Myocyte (in vitro differentiated cells): ENCODE data around the gene RBM44. TPM values are rescaled to one million over a fixed set of nuclear protein-coding genes. Genes with fewer than 3 reads are reported as not detected.

ENCODE experiments used
- DNase-seq: peaks from one replicate; pipeline ENCODE4 v3.0.0-alpha.2; 2012; ENCODE audit warnings: low read depth
- total RNA-seq: library from RNA; depleted of rRNA; stranded (reverse); fragments of >200 nt; gene quantifications from 2 replicates; pipeline ENCODE4 v1.2.3, GENCODE V29; 2014

The RBM44 gene
- total RNA-seq, 1 donor from 2014 or later, result 0.37 TPM

- no peak for DNase-seq
Observed at GRCh38 chr2:237883951-237884446, 85.4 kb downstream of the RBM44 start.

GRCh38 chr2:237884681-237885080, 86.1 kb downstream of the RBM44 start:
- DNase-seq, result no peak

GRCh38 chr2:237885111-237885930, 86.7 kb downstream of the RBM44 start:
- DNase-seq, result no peak

GRCh38 chr2:237885931-237886684, 87.5 kb downstream of the RBM44 start:
- DNase-seq, result no peak

- no peak for DNase-seq
Observed at GRCh38 chr2:237886685-237887481, 88.3 kb downstream of the RBM44 start.

GRCh38 chr2:237888389-237888788, 89.8 kb downstream of the RBM44 start:
- peak; percentile 35 for DNase-seq

- no peak for DNase-seq
Observed at GRCh38 chr2:237889016-237889415, 90.4 kb downstream of the RBM44 start.

GRCh38 chr2:237889811-237890210, 91.2 kb downstream of the RBM44 start:
- no peak for DNase-seq

Other genes with a start within 250 kb of the RBM44 start
- gene PRLH, start 232.2 kb upstream of the RBM44 start, total RNA-seq, result not detected in 2 replicates
- gene RAB17, start 208.0 kb upstream of the RBM44 start, total RNA-seq, result 0.42 and 5.3 TPM in 2 replicates
- gene LRRFIP1, start 171.2 kb upstream of the RBM44 start, total RNA-seq, result 158 and 166 TPM in 2 replicates
- gene RAMP1, start 60.8 kb downstream of the RBM44 start, total RNA-seq, result 19.5 and 20.9 TPM in 2 replicates
- gene UBE2F, start 168.2 kb downstream of the RBM44 start, total RNA-seq, result 69.4 and 135 TPM in 2 replicates